GM18508 (cell line): Measurements from ENCODE around the gene SCTR.
"Not testable (repeated sequence)": the region's sequence is repeated elsewhere in the genome, so short reads cannot be mapped to it uniquely, and the experiment has no call there.

Source experiments
- ATAC-seq: cut with Tn5 transposase; IDR thresholded peaks from one replicate; pipeline ENCODE4 v1.9.1; 2021; ENCODE audit warnings: moderate number of reproducible peaks; ENCODE audit not compliant: insufficient read depth, unreplicated experiment

SCTR gene

GRCh38 chr2:119421304-119421703 lies 103.0 kb downstream of the SCTR start:
- no peak for ATAC-seq

GRCh38 chr2:119419803-119420508 lies 104.3 kb downstream of the SCTR start:
- ATAC-seq: no peak

GRCh38 chr2:119419065-119419464 lies 105.2 kb downstream of the SCTR start:
- no peak for ATAC-seq

- ATAC-seq: no peak
Observed at GRCh38 chr2:119417908-119418307, 106.4 kb downstream of the SCTR start.

- no peak for ATAC-seq
Observed at GRCh38 chr2:119416299-119416923, 107.9 kb downstream of the SCTR start.

GRCh38 chr2:119415630-119416029 lies 108.7 kb downstream of the SCTR start:
- no peak for ATAC-seq

GRCh38 chr2:119414894-119415293 lies 109.4 kb downstream of the SCTR start:
- no peak for ATAC-seq

GRCh38 chr2:119409506-119409905 lies 114.8 kb downstream of the SCTR start:
- no peak for ATAC-seq

GRCh38 chr2:119408221-119408619 lies 116.1 kb downstream of the SCTR start:
- no peak for ATAC-seq

GRCh38 chr2:119407430-119408220 lies 116.7 kb downstream of the SCTR start:
- no peak for ATAC-seq

GRCh38 chr2:119405151-119405550 lies 119.1 kb downstream of the SCTR start:
- ATAC-seq: no peak

- ATAC-seq: not testable (repeated sequence)
Observed at GRCh38 chr2:119403618-119404017, 120.7 kb downstream of the SCTR start.

- no peak for ATAC-seq
Observed at GRCh38 chr2:119402645-119403560, 121.4 kb downstream of the SCTR start.

- no peak for ATAC-seq
Observed at GRCh38 chr2:119402106-119402505, 122.2 kb downstream of the SCTR start.

GRCh38 chr2:119397196-119397595 lies 127.1 kb downstream of the SCTR start:
- no peak for ATAC-seq

GRCh38 chr2:119393971-119394748 lies 130.1 kb downstream of the SCTR start:
- ATAC-seq: no peak
